Head of caudate nucleus (tissue), 42 donors: ENCODE results near the gene SURF6.
"Not testable (repeated sequence)": the region's sequence is repeated elsewhere in the genome, so short reads cannot be mapped to it uniquely, and the experiment has no call there.

ENCODE experiments used
- DNase-seq, 42 donors: peaks; one replicate each; pipeline versions ENCODE4 v3.0.0 to v3.0.0-alpha.2; 2020 to 2021; ENCODE audit warnings: mixed read lengths in 7 of 42
- intact Hi-C: fragments of 100-400 bp; cut with DNase I; formaldehyde crosslinking; loops from one replicate; pipeline ENCODE4 v1.15.0; 2022

SURF6 gene

DNA sequence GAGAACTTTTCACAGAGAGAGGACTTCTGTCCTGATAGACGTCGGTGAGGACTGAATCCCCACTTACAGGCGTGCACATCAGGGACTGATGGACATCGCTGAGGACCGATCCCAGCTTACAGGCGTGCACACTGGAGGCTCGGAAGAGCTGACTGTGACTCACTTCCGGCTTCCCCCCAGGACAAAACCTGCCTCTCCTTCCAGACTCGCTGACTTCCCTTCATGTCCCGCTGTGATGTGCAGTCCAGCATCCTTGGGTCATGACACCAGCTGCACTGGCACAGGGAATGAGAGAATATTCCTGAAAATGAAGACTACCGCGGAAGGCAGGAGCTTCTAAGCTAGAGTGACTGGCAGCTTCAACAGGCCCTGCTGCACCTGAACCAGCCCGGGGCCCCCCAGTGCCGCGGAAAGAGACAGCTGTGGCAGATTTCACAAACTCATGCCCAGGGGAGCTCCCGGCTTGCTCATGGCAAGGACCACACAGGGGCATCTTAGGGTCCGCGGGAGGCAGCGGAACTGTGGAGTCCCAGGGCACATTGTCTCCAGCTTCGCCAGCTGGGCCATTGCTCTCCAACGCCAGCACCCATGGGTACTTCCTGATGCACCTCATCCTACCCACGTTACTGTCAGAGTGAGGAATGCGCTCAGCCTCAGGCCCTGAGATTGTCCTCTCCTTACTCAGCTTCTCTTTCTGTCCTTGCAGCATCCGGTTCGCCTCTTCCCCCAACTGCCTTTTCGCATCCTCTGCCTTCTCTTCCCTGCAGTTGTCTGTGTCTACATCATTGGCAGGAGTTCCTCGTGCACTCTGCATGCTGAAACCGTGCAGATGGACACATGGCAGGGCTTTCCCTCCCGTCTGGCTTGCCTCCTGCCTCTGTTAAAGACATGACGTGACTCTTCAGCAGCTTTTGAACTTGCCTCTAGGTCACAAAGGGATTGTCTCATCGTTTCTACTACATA is 29.5 kb downstream of the SURF6 start:
- intact Hi-C loops: no loop called here
- peak in 1 of 42 donors; percentile 26 for DNase-seq

DNA sequence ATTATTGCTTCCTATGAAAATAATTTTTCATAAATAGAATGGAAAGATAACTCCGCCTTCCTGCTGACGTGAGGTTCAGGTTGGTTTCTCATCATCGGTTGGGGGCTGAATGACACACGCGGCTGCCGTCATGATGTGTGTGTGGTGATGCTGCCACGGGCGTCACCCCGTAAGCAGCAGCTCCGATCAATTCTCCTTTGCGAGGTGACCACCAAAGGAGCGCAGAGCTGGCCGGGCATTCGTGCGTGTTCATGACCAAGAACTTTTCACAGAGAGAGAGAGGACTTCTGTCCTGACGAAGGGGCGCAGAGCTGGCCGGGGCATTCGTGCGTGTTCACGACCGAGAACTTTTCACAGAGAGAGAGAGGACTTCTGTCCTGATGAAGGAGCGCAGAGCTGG is 30.3 kb downstream of the SURF6 start:
- intact Hi-C loops: no loop called here
- peak in 1 of 42 donors; percentile 19 for DNase-seq

DNA sequence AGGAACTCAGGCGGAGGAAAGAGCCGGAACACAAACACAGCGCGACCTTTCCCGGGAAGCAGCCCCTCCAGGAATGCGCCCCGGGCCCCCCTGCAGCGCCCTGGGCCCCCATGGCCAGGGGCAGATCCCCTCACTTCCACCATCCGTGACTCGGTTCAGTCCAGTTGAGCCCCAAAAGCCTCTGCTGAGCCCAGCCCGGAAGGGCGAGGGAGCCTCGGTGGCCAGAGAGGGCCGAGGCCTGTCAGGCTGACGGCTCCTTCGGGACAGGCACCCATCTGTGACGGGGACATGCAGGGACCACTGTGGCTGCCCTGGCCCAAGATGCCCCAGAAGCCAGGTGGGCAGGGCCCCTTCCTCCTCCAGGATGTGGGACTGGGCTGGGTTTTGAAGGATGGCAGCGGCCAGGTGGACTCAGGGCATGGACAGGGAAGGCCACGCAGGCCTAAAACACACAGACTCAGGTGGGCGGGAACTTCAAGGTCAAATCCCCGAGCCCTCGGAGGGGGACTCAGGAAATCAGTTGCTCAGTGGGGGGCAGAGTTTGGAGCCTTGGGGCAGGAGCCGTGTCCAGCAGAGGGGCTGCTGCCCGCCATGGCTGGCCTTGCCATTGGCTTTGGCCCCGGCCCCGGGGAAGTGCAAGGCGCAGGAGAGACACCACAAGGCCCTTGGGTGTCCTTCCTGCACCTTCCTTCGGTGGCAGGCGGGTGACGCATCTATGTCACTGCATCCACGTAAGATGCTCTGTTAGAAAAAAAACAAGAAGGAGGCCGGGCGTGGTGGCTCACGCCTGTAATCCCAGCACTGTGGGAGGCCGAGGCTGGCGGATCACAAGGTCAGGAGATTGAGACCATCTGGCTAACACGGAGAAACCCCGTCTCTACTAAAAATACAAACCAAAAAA is 31.3 kb downstream of the SURF6 start:
- intact Hi-C loops: no loop called here
- DNase-seq: peak in 1 of 42 donors; percentile 33

DNA sequence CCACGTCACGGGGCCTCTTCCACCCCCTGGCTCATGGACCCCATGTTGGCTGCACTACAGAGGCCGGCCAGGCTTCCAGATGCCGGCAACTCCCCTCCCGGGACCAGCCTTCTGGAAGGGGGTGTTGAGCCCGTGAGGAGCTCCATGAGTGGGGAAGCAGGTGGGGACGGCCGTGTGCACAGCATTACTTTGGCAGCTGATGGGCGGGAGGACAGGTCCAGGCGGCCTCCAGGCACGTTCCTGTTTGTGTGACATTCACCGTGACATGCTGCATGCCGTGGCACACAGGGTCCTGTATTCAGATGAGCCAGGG is 31.9 kb downstream of the SURF6 start:
- intact Hi-C loops: no loop called here
- no peak for DNase-seq

DNA sequence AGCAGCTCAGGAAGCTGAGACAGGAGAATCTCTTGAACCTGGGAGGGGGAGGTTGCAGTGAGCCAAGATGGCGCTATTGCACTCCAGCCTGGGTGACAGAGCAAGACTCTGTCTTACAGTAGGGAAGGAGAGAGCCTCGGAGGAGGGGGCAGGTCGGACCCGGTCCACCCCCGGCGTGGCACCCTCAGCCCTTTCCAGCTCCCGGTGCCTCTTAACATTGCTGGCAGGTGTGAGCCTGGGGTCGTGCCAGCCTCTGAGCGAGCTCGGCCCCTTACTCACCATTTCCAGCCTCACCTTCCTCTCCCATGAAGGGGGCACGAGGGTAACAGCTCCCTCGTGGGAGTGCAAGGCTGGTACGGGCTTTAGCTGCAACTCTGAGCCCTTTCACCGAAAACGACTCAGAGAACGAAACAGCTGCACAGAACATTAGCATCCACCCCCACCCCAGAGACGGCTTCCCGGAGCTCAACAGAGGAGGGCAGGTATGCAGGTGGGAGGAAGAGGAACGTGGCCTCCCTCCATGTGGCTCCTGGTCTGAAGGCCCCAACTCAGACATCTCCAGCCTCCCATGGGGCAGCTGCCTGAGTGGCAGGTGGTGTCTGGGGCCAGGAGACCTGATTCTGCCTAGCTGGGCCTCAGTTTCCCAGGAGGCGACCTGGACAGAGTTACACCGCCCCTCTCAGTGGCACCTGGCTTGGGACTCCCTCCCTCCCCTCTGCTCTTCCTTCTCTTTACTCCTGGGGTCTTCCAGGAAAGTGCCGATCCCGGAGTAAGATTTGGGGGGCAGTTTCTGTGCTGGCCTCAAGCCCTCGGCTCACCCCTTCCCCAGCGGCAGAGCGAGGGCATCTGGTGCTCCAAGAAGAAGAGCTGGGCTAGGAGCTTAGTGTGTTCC is 32.5 kb downstream of the SURF6 start:
- intact Hi-C loops: no loop called here

DNA sequence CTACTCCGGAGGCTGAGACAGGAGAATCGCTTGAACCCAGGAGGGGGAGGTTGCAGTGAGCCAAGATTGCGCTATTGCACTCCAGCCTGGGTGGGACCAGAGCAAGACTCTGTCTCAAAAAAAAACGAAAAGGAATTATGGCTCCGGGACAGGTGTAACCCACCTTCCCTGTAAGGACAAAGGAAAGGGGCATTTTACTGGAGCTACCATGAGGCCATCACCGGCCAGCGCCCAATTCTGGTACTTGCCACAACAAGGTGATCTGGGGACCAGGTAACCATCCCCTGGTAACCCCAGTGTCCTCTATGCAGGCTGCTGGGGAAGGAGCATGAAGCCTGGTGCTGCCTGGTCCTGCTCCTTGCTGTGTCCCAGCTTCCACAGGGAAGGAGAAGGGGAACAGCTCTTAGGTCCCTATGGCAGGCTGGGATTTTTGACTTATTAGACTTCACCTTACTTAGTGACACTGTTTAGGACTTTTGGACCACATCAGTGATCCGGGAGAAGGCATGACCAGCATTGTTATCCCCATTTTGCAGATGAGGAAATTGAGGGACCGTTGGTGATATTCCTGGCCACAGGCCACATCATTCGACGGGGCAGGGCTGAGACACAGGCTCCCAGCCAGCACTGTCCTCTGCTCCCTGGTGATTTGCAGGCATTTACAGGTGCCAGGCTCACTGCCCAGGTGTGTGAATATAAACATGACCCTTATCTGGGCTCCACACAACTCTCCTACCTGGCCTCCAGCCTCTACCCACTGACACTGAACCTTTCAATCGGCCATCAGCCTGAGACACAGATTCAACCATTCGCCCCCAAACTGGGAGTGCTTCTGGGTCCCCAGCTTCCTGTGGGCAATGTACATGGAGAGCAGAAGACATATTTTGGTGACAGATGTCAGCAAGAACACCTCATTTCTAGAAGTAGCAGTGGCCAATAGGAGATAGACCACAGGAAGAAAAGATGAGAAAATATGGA is 34.4 kb downstream of the SURF6 start:
- peak in 1 of 42 donors; percentile 12 for DNase-seq
- intact Hi-C loops: no loop called here

More for the DNA sequence above, 32.5 kb downstream of the SURF6 start:
- peak in 27 of 42 donors; percentile 2 to 72 (median 26) for DNase-seq

DNA sequence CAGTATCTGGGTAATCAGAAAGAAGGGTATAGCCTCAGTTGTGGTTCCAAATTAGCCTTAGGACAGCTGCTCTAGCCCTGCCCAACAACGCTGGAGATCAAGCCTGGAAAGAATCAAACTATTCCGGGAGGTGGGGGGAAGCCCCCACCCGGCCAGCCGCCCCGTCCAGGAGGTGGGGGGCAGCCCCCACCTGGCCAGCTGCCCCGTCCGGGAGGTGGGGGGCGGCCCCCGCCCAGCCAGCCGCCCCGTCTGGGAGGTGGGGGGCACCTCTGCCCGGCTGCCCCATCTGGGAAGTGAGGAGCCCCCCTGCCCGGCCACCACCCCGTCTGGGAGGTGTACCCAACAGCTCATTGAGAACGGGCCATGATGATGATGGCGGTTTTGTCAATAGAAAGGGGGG is 36.0 kb downstream of the SURF6 start:
- intact Hi-C loops, DNase-seq: not testable (repeated sequence)

DNA sequence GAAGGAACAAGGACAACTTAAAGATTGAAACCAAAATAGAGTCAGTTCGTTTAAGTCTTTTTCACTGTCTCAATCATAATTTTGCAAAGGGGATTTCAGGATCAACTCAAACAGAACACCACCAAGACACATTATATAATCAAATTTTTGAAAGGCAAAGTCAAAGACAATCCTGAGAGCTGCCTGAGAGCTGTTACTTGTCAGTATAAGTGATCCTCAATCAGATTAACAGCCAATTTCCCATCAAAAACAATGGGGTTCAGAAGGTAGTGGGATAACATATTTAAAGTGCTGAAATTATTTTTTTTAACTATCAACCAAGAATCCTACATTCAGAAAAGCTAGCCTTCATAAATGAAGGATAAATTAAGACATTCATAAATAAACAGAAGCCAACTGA is 41.7 kb downstream of the SURF6 start:
- intact Hi-C loops: no loop called here
- DNase-seq: no peak

DNA sequence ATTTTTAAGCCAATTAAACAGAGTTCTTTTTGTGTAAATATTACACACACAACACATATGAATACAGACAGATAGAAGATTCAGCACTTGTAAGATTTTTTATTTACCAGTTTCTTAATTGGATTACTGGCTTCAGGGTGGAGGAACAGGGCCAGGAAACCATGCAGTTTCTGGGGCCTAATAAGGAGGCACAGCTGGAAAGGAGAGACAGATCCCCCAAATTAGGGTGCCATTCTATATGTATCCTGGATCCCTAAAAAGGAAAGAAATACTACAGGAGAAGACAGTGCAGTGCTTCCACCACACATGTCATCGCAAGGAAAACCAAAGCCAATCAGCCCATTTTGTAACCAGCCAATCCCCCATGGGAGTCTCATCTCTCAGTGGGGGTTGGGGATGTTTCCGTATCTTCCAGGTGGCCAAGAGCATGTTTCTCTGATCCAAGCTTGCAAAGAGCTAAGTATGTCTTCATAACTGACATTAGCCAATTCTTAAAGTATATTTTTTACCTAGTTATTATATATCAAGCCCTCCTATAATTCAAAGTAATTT is 45.2 kb downstream of the SURF6 start:
- DNase-seq: no peak
- intact Hi-C loops: no loop called here

DNA sequence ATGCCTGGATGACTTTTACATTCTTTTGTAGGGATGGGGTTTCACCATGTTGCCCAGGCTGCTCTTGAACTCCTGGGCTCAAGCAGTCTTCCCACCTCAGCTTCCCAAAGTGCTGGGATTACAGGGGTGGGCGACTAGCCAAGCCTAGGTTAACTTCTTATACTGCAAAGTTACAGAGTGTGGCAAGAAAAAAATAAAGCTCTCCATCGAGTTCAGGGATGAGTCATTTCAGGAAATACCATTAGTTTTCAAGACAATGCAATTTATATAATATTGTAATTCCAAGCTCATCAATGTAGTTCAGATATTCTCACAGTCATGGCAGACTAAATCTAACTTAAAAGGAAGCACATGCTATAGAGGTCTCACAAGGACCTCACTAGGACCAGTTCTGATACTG is 49.5 kb downstream of the SURF6 start:
- DNase-seq: no peak
- intact Hi-C loops: no loop called here

DNA sequence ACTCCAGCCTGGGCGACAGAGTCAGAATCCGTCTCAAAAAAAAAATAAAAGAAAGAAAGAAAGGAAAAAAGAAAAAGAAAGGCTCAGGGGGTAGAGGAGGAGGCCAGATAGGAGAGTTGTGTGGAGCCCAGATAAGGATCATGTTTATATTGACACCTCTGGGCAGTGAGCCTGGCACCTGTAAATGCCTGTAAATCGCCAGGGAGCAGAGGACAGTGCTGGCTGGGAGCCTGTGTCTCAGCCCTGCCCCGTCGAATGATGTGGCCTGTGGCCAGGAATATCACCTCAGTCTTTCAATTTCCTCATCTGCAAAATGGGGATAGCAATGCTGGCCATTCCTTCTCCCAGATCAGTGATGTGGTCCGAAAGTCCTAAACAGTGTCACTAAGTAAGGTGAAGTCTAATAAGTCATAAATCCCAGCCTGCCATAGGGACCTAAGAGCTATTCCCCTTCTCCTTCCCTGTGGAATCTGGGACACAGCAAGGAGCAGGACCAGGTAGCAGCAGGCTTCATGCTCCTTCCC is 50.7 kb downstream of the SURF6 start:
- DNase-seq: peak in 1 of 42 donors; percentile 4
- intact Hi-C loops: no loop called here

DNA sequence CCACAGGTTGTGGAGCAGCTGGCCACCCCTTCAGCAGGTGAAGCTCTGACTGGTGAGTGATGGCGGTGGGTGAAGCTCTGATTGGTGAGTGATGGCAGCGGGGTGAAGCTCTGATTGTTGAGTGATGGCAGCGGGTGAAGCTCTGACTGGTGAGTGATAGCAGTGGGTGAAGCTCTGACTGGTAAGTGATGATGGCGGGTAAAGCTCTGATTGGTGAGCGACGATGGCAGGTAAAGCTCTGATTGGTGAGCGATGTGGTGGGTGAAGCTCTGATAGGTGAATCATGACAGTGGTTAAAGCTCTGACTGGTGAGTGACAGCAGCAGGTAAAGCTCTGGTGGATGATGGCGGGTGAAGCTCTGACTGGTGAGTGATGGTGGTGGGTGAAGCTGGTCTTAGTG is 51.6 kb downstream of the SURF6 start:
- DNase-seq: peak in 1 of 42 donors; percentile 13
- intact Hi-C loops: no loop called here

DNA sequence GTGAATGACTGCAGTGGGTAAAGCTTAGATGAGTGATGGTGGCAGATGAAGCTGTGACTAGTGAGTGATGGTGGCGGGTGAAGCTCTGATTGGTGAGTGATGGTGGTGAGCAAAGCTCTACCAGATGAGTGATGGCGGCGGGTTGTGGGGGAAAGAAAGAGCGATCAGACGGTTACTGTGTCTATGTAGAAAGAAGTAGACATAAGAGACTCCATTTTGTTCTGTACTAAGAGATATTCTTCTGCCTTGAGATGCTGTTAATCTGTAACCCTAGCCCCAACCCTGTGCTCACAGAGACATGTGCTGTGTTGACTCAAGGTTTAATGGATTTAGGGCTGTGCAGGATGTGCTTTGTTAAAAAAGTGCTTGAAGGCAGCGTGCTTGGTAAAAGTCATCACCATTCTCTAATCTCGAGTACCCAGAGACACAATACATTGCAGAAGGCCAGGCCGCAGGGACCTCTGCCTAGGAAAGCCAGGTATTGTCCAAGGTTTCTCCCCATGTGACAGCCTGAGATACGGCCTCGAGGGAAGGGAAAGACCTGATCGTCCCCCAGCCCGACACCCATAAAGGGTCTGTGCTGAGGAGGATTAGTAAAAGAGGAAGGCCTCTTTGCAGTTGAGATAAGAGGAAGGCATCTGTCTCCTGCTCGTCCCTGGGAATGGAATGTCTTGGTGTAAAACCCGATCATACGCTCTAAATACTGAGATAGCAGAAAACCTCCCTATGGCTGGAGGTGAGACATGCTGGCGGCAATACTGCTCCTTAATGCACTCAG is 52.5 kb downstream of the SURF6 start:
- DNase-seq, intact Hi-C loops: not testable (repeated sequence)

DNA sequence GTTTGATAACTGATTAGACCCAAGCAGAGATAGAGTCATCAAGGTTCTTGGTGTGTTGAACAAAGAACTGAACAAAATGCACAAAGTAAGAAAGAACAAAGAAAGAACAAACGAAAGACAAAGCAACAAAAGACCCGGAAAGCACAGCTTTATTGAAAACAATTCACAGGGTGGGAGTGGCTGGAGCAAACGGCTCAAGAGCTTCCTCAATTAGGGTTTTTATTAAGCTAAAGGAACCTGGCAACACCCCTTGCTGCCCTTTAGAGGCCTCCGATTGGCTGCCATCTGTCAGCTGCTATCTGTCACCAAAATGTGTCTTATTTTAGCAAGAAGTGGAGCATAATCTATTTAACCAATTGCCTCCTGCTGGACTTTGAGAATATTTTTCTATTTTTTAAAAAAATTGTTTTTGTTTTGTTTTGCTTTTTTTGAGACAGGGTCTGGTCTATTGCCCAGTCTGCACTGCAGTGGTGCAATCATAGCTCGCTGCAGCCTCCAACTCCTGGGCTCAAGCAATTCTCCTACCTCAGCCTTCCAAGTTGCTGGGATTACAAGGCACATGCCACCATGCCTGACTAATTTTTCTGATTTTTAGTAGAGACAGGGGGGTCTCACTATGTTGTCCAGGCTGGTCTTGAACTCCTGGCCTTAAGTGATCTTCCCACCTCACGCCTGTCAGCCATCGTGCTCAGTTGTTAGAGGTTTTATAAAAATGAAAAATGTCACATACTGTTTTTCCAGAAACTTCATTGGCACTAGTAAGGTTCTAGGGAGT is 53.3 kb downstream of the SURF6 start:
- DNase-seq: no peak
- intact Hi-C loops: no loop called here

DNA sequence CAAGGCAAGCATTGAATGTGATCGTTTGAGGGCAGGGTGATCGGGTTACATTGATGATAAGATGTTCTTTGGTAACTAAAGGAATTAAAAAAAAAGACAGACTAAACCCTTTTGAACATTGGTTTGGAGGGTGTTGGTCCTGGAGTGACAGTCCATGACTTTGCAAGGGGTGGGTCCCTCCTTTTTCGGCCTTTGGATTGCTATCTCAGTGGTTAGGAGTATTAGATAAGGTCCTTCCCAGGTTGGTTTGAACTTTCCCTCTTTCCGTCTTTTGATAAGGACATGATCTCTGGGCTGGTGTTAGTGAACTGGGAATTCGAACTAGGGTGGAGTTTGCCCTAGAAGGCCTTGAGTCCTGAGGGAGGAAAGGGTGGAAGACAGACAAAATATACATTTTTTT is 55.6 kb downstream of the SURF6 start:
- intact Hi-C loops: no loop called here

More for the DNA sequence above, 55.6 kb downstream of the SURF6 start:
- no peak for DNase-seq
